SU-DHL-6 (cell line): ENCODE results near the gene RAB39A.

ENCODE experiments used
- EZH2phosphoT487 ChIP-seq: fragments of 200-600 bp; sonication (generic), shearing (Covaris generic); conservative IDR thresholded peaks from 2 replicates; pipeline ENCODE4 v1.6.1; 2018; ENCODE audit warnings: mild to moderate bottlenecking, antibody characterized with exemption, low read length, moderate library complexity, mixed read lengths
- TF ChIP-seq, protein P1 (sequence below): fragments of 200-600 bp; sonication (generic); IDR thresholded peaks from one replicate; pipeline ENCODE4 v1.5.1; 2017; ENCODE audit warnings: antibody characterized with exemption, mild to moderate bottlenecking, low read length, moderate library complexity; ENCODE audit not compliant: insufficient read depth, poor library complexity, severe bottlenecking

DNA sequence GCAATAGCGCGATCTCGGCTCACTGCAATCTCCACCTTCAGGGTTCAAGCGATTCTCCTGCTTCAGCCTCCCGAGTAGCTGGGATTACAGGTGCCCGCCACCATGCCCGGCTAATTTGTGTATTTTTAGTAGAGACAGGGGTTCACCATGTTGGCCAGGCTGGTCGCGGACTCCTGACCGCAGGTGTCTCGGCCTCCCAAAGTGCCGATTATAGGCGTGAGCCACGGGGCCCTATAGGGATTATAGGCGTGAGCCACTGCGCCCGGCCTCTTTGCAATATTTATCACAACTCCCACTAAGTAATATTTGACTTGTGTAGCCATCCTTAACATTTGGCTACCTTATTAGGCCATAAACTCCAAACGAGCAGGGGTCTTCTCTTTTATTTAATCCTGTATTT, 79.6 kb downstream of the RAB39A start:
- TF ChIP-seq, protein P1, sequence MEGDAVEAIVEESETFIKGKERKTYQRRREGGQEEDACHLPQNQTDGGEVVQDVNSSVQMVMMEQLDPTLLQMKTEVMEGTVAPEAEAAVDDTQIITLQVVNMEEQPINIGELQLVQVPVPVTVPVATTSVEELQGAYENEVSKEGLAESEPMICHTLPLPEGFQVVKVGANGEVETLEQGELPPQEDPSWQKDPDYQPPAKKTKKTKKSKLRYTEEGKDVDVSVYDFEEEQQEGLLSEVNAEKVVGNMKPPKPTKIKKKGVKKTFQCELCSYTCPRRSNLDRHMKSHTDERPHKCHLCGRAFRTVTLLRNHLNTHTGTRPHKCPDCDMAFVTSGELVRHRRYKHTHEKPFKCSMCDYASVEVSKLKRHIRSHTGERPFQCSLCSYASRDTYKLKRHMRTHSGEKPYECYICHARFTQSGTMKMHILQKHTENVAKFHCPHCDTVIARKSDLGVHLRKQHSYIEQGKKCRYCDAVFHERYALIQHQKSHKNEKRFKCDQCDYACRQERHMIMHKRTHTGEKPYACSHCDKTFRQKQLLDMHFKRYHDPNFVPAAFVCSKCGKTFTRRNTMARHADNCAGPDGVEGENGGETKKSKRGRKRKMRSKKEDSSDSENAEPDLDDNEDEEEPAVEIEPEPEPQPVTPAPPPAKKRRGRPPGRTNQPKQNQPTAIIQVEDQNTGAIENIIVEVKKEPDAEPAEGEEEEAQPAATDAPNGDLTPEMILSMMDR: no peak
- no peak for TF ChIP-seq EZH2phosphoT487
